ENCODE data around the gene WNK2. TPM values are rescaled to one million over a fixed set of nuclear protein-coding genes. Genes with fewer than 3 reads are reported as not detected.

WNK2 gene
- total RNA-seq, 1 donor from 2014 or later, result 1.0 TPM

GRCh38 chr9:93264338-93265125 is 80.6 kb downstream of the WNK2 start:
- H3K4me3 ChIP-seq (ENCODE audit: low read depth, low read length), result no peak overlapping the region
- no peak for DNase-seq (ENCODE audit: low read depth)
- no peak for TF ChIP-seq CTCF (conservative IDR thresholded peaks at IDR 0.05; ENCODE audit: low read depth, low read length)

- no peak for DNase-seq (ENCODE audit: low read depth)
These were observed 81.5 kb downstream of the WNK2 start for GRCh38 chr9:93265301-93265971.

GRCh38 chr9:93265972-93266371 is 82.0 kb downstream of the WNK2 start:
- DNase-seq (ENCODE audit: low read depth), result no peak
- H3K4me3 ChIP-seq (ENCODE audit: low read depth, low read length), result no peak overlapping the region
- no peak for TF ChIP-seq CTCF (conservative IDR thresholded peaks at IDR 0.05; ENCODE audit: low read depth, low read length)

More at GRCh38 chr9:93265301-93265971, 81.5 kb downstream of the WNK2 start:
- H3K4me3 ChIP-seq (ENCODE audit: low read depth, low read length), result no peak overlapping the region
- no peak for TF ChIP-seq CTCF (conservative IDR thresholded peaks at IDR 0.05; ENCODE audit: low read depth, low read length)

GRCh38 chr9:93266521-93267001 is 82.6 kb downstream of the WNK2 start:
- DNase-seq (ENCODE audit: low read depth), result no peak
- no peak for TF ChIP-seq CTCF (conservative IDR thresholded peaks at IDR 0.05; ENCODE audit: low read depth, low read length)
- H3K4me3 ChIP-seq (ENCODE audit: low read depth, low read length), result no peak overlapping the region

- no peak for TF ChIP-seq CTCF (conservative IDR thresholded peaks at IDR 0.05; ENCODE audit: low read depth, low read length)
- no peak for DNase-seq (ENCODE audit: low read depth)
- H3K4me3 ChIP-seq (ENCODE audit: low read depth, low read length), result no peak overlapping the region
These were observed 83.2 kb downstream of the WNK2 start for GRCh38 chr9:93267091-93267541.

GRCh38 chr9:93267681-93268505 is 84.0 kb downstream of the WNK2 start:
- H3K4me3 ChIP-seq (ENCODE audit: low read depth, low read length), result no peak overlapping the region
- TF ChIP-seq CTCF (conservative IDR thresholded peaks at IDR 0.05; ENCODE audit: low read depth, low read length), result no peak

More at GRCh38 chr9:93267681-93268505, 84.0 kb downstream of the WNK2 start:
- no peak for DNase-seq (ENCODE audit: low read depth)
